CD4-positive, CD25-positive, alpha-beta regulatory T cell (primary cell): ENCODE data around the gene ZSCAN22. TPM values are rescaled to one million over a fixed set of nuclear protein-coding genes. Genes with fewer than 3 reads are reported as not detected.

ENCODE experiments used
- ATAC-seq, 2 donors: fragments of 150-1000 bp; cut with Tn5 transposase; one replicate each; pipeline ENCODE4 v1.10.0; 2021; ENCODE audit warnings: low read depth in 2 of 2, moderate number of reproducible peaks in 2 of 2, moderate library complexity in 1 of 2
- DNase-seq, 3 donors: peaks; one replicate each; pipeline versions ENCODE4 v3.0.0 to v3.0.0-alpha.2; 2012 to 2022; ENCODE audit warnings: mixed read lengths in 1 of 3
- H3K27ac ChIP-seq: one replicate; pipeline ENCODE4 v1.7.0; 2013; ENCODE audit warnings: mild to moderate bottlenecking, low read length; ENCODE audit not compliant: insufficient read depth, poor library complexity, severe bottlenecking
- H3K27me3 ChIP-seq: one replicate; pipeline ENCODE4 v1.7.0; 2013; ENCODE audit warnings: low read length; ENCODE audit not compliant: control insufficient read depth, insufficient read depth
- H3K36me3 ChIP-seq: one replicate; pipeline ENCODE4 v1.7.0; 2013; ENCODE audit warnings: mild to moderate bottlenecking, low read length, moderate library complexity; ENCODE audit not compliant: control insufficient read depth, insufficient read depth
- H3K4me1 ChIP-seq: 2 replicates; pipeline ENCODE4 v1.7.0; 2013; ENCODE audit warnings: mild to moderate bottlenecking, low read length; ENCODE audit not compliant: insufficient read depth, control insufficient read depth, poor library complexity, severe bottlenecking
- H3K4me3 ChIP-seq: one replicate; pipeline ENCODE4 v1.7.0; 2013; ENCODE audit warnings: low read depth, mild to moderate bottlenecking, low read length, moderate library complexity
- H3K9me3 ChIP-seq, 2 experiments: 1 replicate in 1 of 2; 2 replicates in 1 of 2; pipeline ENCODE4 v1.7.0; 2013; ENCODE audit warnings: low read length in 2 of 2, mild to moderate bottlenecking in 1 of 2, moderate library complexity in 1 of 2; ENCODE audit not compliant: control insufficient read depth in 2 of 2
- H3K27ac Mint-ChIP-seq, 3 donors: one replicate each; pipeline ENCODE4 v1.8.0; 2020 to 2022; ENCODE audit warnings: mild to moderate bottlenecking in 3 of 3, mixed read lengths in 3 of 3, moderate library complexity in 2 of 3
- H3K27me3 Mint-ChIP-seq: one replicate; pipeline ENCODE4 v1.8.0; 2022; ENCODE audit warnings: mild to moderate bottlenecking, mixed read lengths
- H3K36me3 Mint-ChIP-seq: one replicate; pipeline ENCODE4 v1.8.0; 2020; ENCODE audit warnings: mixed read lengths
- H3K4me1 Mint-ChIP-seq, 4 donors: one replicate each; pipeline ENCODE4 v1.8.0; 2020 to 2022; ENCODE audit warnings: mixed read lengths in 4 of 4, mild to moderate bottlenecking in 1 of 4
- H3K4me3 Mint-ChIP-seq, 4 donors: one replicate each; pipeline ENCODE4 v1.8.0; 2020 to 2022; ENCODE audit warnings: mild to moderate bottlenecking in 4 of 4, mixed read lengths in 4 of 4, moderate library complexity in 3 of 4
- H3K9me3 Mint-ChIP-seq, 7 donors: one replicate each; pipeline ENCODE4 v1.8.0; 2020 to 2022; ENCODE audit warnings: mixed read lengths in 7 of 7, mild to moderate bottlenecking in 3 of 7, moderate library complexity in 2 of 7
- polyA plus RNA-seq, 4 donors: library from polyadenylated mRNA; unstranded; fragments of 300-500 nt; fragmentation: Illumina TruSeq; gene quantifications; one replicate each; pipeline ENCODE4 v1.2.3, GENCODE V29; 2021
- total RNA-seq: library from RNA; stranded (reverse); gene quantifications from one replicate; pipeline ENCODE4 v1.2.3, GENCODE V29; 2022

ZSCAN22 gene
- total and polyA plus RNA-seq, 5 donors from 2014 or later: 0.31 to 2.6 (median 2.1) TPM

- Mint-ChIP-seq H3K4me1 (peaks cover 0 to 5% (median under 1%) of the 10 kb centered on the region in 4 donors), H3K27ac (no peak overlapping the region), H3K36me3 (peaks cover 18% of the 10 kb centered on the region), H3K4me3 (no peak overlapping the region), H3K9me3 (peaks cover 0 to 2% (median 0%) of the 10 kb centered on the region in 7 donors), H3K27me3 (no peaks in the 10 kb centered on the region)
- ATAC-seq (no peak), DNase-seq (no peak)
- H3K27ac ChIP-seq: no peak overlapping the region
- no peak overlapping the region for H3K4me3 ChIP-seq
- H3K36me3 ChIP-seq: peaks cover 26% of the 10 kb centered on the region
- peaks cover 0 to 2% of the 10 kb centered on the region in 2 experiments for H3K9me3 ChIP-seq
- no peaks in the 10 kb centered on the region for H3K27me3 ChIP-seq
- H3K4me1 ChIP-seq: no peaks in the 10 kb centered on the region
These were observed 8.5 kb upstream of the ZSCAN22 start for GRCh38 chr19:58318297-58318696.

- ATAC-seq (no peak), DNase-seq (no peak)
- H3K27me3 Mint-ChIP-seq: no peaks in the 10 kb centered on the region
- no peak overlapping the region for H3K4me3 ChIP-seq
- peaks cover 0 to 1% (median 0%) of the 10 kb centered on the region in 7 donors for H3K9me3 Mint-ChIP-seq
- no peak overlapping the region for H3K4me3 Mint-ChIP-seq
- peak overlapping the region in 1 of 3 donors; percentile 56 for H3K27ac Mint-ChIP-seq
- no peaks in the 10 kb centered on the region for H3K4me1 ChIP-seq
- H3K4me1 Mint-ChIP-seq: peaks cover 0 to 5% (median 2%) of the 10 kb centered on the region in 4 donors
- no peaks in the 10 kb centered on the region for H3K27me3 ChIP-seq
- no peak overlapping the region for H3K27ac ChIP-seq
- peaks cover 17% of the 10 kb centered on the region for H3K36me3 ChIP-seq
- H3K36me3 Mint-ChIP-seq: peaks cover 15% of the 10 kb centered on the region
- no peaks in the 10 kb centered on the region for H3K9me3 ChIP-seq
These were observed 7.6 kb upstream of the ZSCAN22 start for GRCh38 chr19:58319241-58319640.

GRCh38 chr19:58325311-58326022 is 1.3 kb upstream of the ZSCAN22 start:
- Mint-ChIP-seq H3K27ac (no peak overlapping the region), H3K4me3 (no peak overlapping the region), H3K4me1 (peaks cover 0 to 7% (median 2%) of the 10 kb centered on the region in 4 donors), H3K36me3 (peaks cover 4% of the 10 kb centered on the region), H3K27me3 (no peaks in the 10 kb centered on the region), H3K9me3 (no peaks in the 10 kb centered on the region)
- no peaks in the 10 kb centered on the region for H3K9me3 ChIP-seq
- H3K4me3 ChIP-seq: peak overlapping the region; percentile 26
- no peak overlapping the region for H3K27ac ChIP-seq
- peaks cover 22% of the 10 kb centered on the region for H3K4me1 ChIP-seq
- DNase-seq: no peak
- ATAC-seq: no peak
- H3K27me3 ChIP-seq: no peaks in the 10 kb centered on the region
- no peaks in the 10 kb centered on the region for H3K36me3 ChIP-seq

- no peaks in the 10 kb centered on the region for H3K9me3 ChIP-seq
- H3K36me3 ChIP-seq: no peaks in the 10 kb centered on the region
- ATAC-seq (peak; percentile 16 to 25), DNase-seq (no peak)
- Mint-ChIP-seq H3K36me3 (peaks cover 4% of the 10 kb centered on the region), H3K27me3 (no peaks in the 10 kb centered on the region), H3K4me3 (no peak overlapping the region), H3K27ac (no peak overlapping the region), H3K4me1 (peaks cover 0 to 7% (median 2%) of the 10 kb centered on the region in 4 donors), H3K9me3 (no peaks in the 10 kb centered on the region)
- peak overlapping the region; percentile 64 for H3K27ac ChIP-seq
- peaks cover 22% of the 10 kb centered on the region for H3K4me1 ChIP-seq
- H3K27me3 ChIP-seq: no peaks in the 10 kb centered on the region
- H3K4me3 ChIP-seq: peak overlapping the region; percentile 81
These were observed 287 bp upstream of the ZSCAN22 start for GRCh38 chr19:58326501-58326913.

GRCh38 chr19:58328999-58329398 is 2.2 kb downstream of the ZSCAN22 start:
- Histone ChIP-seq H3K27ac (no peak overlapping the region), H3K9me3 (no peaks in the 10 kb centered on the region), H3K27me3 (no peaks in the 10 kb centered on the region), H3K36me3 (no peaks in the 10 kb centered on the region), H3K4me3 (no peak overlapping the region), H3K4me1 (peaks cover 22% of the 10 kb centered on the region)
- ATAC-seq (no peak), DNase-seq (peak in 1 of 3 donors; percentile 15)
- peak overlapping the region in 2 of 4 donors; percentile 8 for H3K4me3 Mint-ChIP-seq
- no peak overlapping the region for H3K27ac Mint-ChIP-seq
- H3K9me3 Mint-ChIP-seq: no peaks in the 10 kb centered on the region
- no peaks in the 10 kb centered on the region for H3K27me3 Mint-ChIP-seq
- H3K4me1 Mint-ChIP-seq: peaks cover 0 to 10% (median 2%) of the 10 kb centered on the region in 4 donors
- no peaks in the 10 kb centered on the region for H3K36me3 Mint-ChIP-seq

- no peak for DNase-seq
- Mint-ChIP-seq H3K9me3 (no peaks in the 10 kb centered on the region), H3K4me1 (peaks cover 0 to 13% (median 2%) of the 10 kb centered on the region in 4 donors), H3K27me3 (no peaks in the 10 kb centered on the region), H3K27ac (no peak overlapping the region), H3K36me3 (peaks cover 6% of the 10 kb centered on the region), H3K4me3 (peak overlapping the region in 1 of 4 donors; percentile 0)
- H3K27ac ChIP-seq: no peak overlapping the region
- H3K27me3 ChIP-seq: no peaks in the 10 kb centered on the region
- H3K36me3 ChIP-seq: peaks cover 6% of the 10 kb centered on the region
- H3K4me3 ChIP-seq: no peak overlapping the region
- H3K4me1 ChIP-seq: peaks cover 22% of the 10 kb centered on the region
- no peak for ATAC-seq
- H3K9me3 ChIP-seq: no peaks in the 10 kb centered on the region
These were observed 3.7 kb downstream of the ZSCAN22 start for GRCh38 chr19:58330458-58330857.

GRCh38 chr19:58332697-58333096 is 5.9 kb downstream of the ZSCAN22 start:
- Histone ChIP-seq H3K4me3 (no peak overlapping the region), H3K27me3 (no peaks in the 10 kb centered on the region), H3K36me3 (peaks cover 12% of the 10 kb centered on the region), H3K9me3 (no peaks in the 10 kb centered on the region), H3K4me1 (peaks cover 2% of the 10 kb centered on the region), H3K27ac (no peak overlapping the region)
- H3K27me3 Mint-ChIP-seq: no peaks in the 10 kb centered on the region
- H3K4me1 Mint-ChIP-seq: peaks cover 0 to 13% (median 2%) of the 10 kb centered on the region in 4 donors
- H3K9me3 Mint-ChIP-seq: no peaks in the 10 kb centered on the region
- DNase-seq: no peak
- H3K27ac Mint-ChIP-seq: no peak overlapping the region
- no peak overlapping the region for H3K4me3 Mint-ChIP-seq
- ATAC-seq: no peak
- peaks cover 12% of the 10 kb centered on the region for H3K36me3 Mint-ChIP-seq
